Activated naive CD8-positive, alpha-beta T cell treated with anti-CD3 and anti-CD28 coated beads, Interleukin-2, amount 10 ng/mL, durations not matched to agents 7 days and 5 days (primary cell): ENCODE data around the gene SOX6. TPM values are rescaled to one million over a fixed set of nuclear protein-coding genes. Genes with fewer than 3 reads are reported as not detected.

ENCODE experiments used
- ATAC-seq: fragments of 150-1000 bp; cut with Tn5 transposase; one replicate; pipeline ENCODE4 v1.10.0; 2021; ENCODE audit warnings: low read depth, moderate library complexity
- POLR2A ChIA-PET: fragments of 350-600 bp; sonication (Branson Sonifier 250); formaldehyde crosslinking; loops from one replicate; lab custom pipeline; 2021; ENCODE audit warnings: antibody characterized with exemption; lab: Charles Lee
- DNase-seq: peaks from one replicate; pipeline ENCODE4 v3.0.0; 2021
- H3K27ac Mint-ChIP-seq: one replicate; pipeline ENCODE4 v1.8.0; 2022; ENCODE audit warnings: mild to moderate bottlenecking, mixed read lengths
- H3K27me3 Mint-ChIP-seq: one replicate; pipeline ENCODE4 v1.8.0; 2022; ENCODE audit warnings: mild to moderate bottlenecking, moderate library complexity, mixed read lengths
- H3K36me3 Mint-ChIP-seq: one replicate; pipeline ENCODE4 v1.8.0; 2021; ENCODE audit warnings: mild to moderate bottlenecking, mixed read lengths
- H3K4me1 Mint-ChIP-seq: one replicate; pipeline ENCODE4 v1.8.0; 2021; ENCODE audit warnings: mixed read lengths
- H3K4me3 Mint-ChIP-seq: one replicate; pipeline ENCODE4 v1.8.0; 2022; ENCODE audit warnings: mild to moderate bottlenecking, moderate library complexity, mixed read lengths
- H3K9me3 Mint-ChIP-seq: one replicate; pipeline ENCODE4 v1.8.0; 2021; ENCODE audit warnings: mixed read lengths
- total RNA-seq, 2 experiments: library from RNA; stranded (reverse); gene quantifications; one replicate each; pipeline ENCODE4 v1.2.3, GENCODE V29; 2021

SOX6 gene
- total RNA-seq, 2 experiments from 2014 or later = not detected

DNA sequence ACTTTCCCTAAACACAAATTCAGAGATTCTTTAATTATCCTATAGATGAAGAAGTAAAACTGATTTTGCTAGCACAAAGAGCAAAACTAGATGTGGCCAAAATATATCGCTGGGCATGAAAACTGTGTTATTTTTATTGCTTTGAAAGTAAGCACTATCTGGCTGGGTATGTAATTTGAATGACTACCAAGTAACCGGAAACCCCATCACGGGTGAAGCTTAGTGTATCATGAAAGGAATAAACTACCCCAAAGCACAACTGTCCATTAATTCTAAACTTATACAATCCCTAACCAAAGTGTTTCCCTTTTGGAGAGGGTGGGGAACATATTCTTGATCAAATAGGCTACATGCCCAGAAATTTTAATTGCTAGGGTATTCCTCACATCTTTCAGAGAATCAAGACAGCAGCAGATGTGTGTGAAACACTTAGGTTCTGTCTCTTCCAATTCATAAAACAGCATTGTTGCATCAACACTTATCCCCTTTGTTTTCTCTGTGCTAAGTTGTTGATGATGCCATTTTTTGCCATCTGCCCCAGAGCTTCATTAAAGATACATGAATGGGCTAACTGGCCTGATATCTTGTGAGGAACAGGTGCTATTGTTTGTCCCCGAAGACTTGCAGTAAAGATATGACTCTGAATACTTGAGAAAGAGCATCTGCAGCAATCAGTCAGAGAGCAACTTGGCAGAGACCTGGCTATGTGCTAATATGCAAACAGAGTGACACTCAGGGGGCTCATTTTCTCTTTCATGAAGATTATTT, 238.2 kb downstream of the SOX6 start:
- H3K27ac Mint-ChIP-seq = no peak overlapping the region
- H3K9me3 Mint-ChIP-seq = no peaks in the 10 kb centered on the region
- no peak overlapping the region for H3K4me3 Mint-ChIP-seq
- DNase-seq (no peak), ATAC-seq (no peak)
- no peaks in the 10 kb centered on the region for H3K27me3 Mint-ChIP-seq
- POLR2A ChIA-PET = no interaction called here
- H3K4me1 Mint-ChIP-seq = no peaks in the 10 kb centered on the region
- H3K36me3 Mint-ChIP-seq = no peaks in the 10 kb centered on the region

DNA sequence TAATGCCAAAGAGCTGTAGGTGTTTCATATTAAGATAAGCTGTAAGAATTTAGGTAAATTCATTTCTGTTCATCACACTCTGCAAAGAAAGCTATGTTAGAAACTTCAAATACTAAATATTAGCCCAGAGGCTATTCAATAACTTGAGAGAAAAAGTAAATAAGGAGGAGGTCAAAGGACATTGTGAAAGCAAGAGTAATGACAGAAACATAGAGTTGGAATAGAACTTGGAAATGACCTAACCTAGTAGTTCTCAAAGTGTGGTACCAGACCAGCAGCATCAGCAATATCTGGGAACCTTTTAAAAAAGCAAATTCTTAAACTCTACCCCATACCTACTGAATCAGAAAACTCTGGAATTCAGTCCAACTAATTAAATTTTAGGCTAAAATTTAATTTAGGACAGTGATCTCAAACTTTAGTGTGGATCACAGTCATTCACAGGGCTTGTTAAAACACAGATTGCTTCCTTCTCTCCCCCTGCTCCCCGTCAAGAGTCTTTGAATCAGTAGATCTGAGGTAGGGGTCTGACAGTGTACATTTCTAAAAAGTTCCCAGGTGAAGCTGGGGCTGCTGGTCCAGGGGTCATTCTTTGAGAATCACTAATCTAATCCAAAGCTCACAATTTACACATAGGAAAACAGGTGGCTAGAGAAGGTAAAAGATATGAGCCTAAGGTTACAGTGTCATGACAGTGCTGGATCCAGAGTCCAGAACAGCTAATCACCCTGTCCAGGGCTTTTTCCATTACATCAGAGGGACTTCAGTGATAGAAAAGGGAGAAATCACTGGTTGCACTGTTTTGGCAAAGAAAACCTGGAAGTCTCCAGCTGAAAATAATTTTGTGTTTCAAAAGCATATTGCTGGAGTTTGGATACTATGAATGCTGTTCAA, 241.1 kb downstream of the SOX6 start:
- Mint-ChIP-seq H3K4me1 (no peaks in the 10 kb centered on the region), H3K27ac (no peak overlapping the region), H3K36me3 (no peaks in the 10 kb centered on the region), H3K4me3 (no peak overlapping the region), H3K9me3 (no peaks in the 10 kb centered on the region), H3K27me3 (no peaks in the 10 kb centered on the region)
- POLR2A ChIA-PET = no interaction called here
- no peak for DNase-seq
- ATAC-seq = no peak

DNA sequence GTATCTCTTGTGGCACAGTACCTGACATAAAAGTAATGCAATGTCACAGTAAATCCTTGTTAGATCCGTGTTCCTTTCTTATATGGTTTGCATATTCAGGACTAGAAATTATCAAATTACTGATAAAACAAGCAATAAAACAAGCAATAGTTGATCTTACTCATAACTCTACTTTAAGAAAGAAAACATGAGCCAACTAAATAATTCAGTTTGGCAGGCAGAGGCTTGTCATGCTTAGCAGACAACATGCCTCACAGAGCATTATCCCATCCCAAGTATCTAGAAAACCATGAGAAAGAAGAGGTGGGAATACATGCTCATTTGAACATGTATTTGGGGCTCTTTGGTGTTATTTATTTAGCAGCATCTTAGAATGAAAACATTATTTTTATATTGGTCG, 241.9 kb downstream of the SOX6 start:
- POLR2A ChIA-PET = no interaction called here
- H3K27ac Mint-ChIP-seq = no peak overlapping the region
- H3K4me1 Mint-ChIP-seq = no peaks in the 10 kb centered on the region
- no peaks in the 10 kb centered on the region for H3K27me3 Mint-ChIP-seq
- no peak for ATAC-seq
- no peaks in the 10 kb centered on the region for H3K36me3 Mint-ChIP-seq
- H3K4me3 Mint-ChIP-seq = no peak overlapping the region
- no peak for DNase-seq
- H3K9me3 Mint-ChIP-seq = no peaks in the 10 kb centered on the region

DNA sequence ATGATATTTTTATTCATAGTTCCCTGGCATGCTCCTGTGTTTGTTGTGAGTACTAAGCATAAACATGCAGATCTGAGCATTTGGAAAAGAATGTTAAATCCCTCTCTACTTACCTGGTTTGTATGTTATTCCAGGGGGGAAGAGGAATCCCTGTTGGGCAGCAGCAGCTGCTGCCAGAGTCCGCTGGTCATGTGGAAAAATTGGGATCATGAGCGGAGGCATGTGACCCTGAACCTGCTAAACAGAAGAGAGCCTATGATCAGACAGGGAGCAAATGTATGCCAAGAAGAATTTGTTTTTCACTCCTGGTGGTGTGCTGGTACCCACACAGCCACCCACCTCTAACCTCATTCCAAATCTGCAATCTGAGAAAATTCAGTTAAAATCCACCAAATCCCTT, 244.7 kb downstream of the SOX6 start:
- H3K36me3 Mint-ChIP-seq = no peaks in the 10 kb centered on the region
- H3K4me1 Mint-ChIP-seq = no peaks in the 10 kb centered on the region
- no peaks in the 10 kb centered on the region for H3K9me3 Mint-ChIP-seq
- no peak overlapping the region for H3K4me3 Mint-ChIP-seq
- DNase-seq (no peak), ATAC-seq (no peak)
- H3K27me3 Mint-ChIP-seq = no peaks in the 10 kb centered on the region
- no peak overlapping the region for H3K27ac Mint-ChIP-seq
- POLR2A ChIA-PET = no interaction called here

DNA sequence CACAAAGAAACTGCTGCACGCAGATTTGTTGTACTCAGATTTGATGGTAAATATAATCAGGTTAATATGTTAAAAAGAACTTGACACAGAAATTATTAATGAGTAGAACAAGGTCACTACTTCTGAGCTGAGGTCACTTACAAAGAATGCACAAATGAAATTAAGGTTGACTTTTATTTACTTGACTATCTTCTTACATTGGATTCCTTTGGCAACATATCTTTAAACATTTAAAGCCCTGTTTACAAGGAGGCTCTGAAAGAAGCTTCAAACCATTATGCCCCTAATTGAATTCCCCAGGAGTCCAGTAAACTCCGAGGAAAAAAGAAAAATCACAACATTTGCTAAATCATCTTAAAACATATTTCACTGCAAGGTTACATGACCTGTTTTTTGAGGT, 245.5 kb downstream of the SOX6 start:
- Mint-ChIP-seq H3K4me1 (no peaks in the 10 kb centered on the region), H3K9me3 (no peaks in the 10 kb centered on the region), H3K4me3 (no peak overlapping the region), H3K36me3 (no peaks in the 10 kb centered on the region), H3K27ac (no peak overlapping the region), H3K27me3 (no peaks in the 10 kb centered on the region)
- DNase-seq (no peak), ATAC-seq (no peak)
- POLR2A ChIA-PET = no interaction called here

DNA sequence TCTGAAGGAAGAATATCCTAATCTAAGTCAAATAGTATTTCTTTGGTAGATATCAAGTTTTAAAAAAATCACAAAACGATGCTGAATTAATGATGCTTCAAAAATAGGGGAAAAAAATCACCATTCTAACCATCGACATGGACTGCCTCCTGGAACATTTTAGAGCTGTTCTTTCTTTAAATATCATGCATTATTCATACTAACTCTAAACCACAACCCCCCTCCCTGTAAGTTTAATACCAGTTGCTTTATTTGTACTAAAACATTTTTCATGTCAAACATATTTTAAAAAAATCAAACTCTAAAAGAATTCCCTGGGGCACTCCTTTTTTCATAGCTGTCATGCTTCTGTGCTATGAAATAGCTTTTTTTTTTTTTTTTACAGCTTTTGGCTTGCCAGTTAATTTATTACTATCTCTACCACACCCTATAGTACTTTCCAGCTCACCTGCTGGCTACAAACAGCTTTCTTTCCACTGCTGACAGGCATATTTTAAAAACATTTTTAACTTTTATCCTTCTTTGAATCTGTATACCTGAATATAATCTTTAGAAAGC, 256.9 kb downstream of the SOX6 start:
- POLR2A ChIA-PET = no interaction called here
- ATAC-seq (no peak), DNase-seq (no peak)
- H3K4me1 Mint-ChIP-seq = no peaks in the 10 kb centered on the region
- H3K9me3 Mint-ChIP-seq = no peaks in the 10 kb centered on the region
- H3K27me3 Mint-ChIP-seq = no peaks in the 10 kb centered on the region
- no peak overlapping the region for H3K4me3 Mint-ChIP-seq
- H3K27ac Mint-ChIP-seq = no peak overlapping the region
- H3K36me3 Mint-ChIP-seq = no peaks in the 10 kb centered on the region

DNA sequence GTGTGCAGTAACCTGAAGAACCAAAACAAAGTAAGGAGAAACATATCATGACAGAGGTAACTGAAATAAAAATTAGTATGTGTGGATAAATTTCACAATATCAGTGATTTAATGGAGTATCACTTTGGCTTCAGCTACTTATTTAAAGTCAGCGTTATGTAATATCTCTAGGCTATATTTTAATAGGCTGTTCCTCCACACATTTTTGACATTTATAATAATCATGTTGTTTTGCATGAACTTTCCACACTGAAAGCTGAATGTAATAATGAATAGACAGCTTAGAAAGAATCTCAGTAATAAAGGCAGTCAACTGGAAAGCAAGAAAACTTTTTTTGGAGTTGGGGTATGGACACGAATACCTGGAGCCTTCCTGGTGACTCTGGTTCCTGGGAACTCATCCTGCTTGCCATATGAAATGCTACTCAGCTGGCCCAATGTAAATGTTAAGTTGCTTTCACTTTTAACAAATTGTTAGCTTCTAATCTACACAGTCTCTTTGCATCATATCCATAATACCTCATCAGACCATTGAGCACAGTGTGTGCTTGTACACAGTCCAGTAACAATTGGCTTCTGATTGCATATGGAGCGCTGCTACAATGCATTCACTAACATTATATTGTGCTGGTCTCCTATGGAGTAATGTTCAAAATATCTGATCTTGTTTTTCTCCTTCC, 257.7 kb downstream of the SOX6 start:
- no peak for ATAC-seq
- Mint-ChIP-seq H3K9me3 (no peaks in the 10 kb centered on the region), H3K4me3 (no peak overlapping the region), H3K27ac (no peak overlapping the region), H3K4me1 (no peaks in the 10 kb centered on the region), H3K36me3 (no peaks in the 10 kb centered on the region), H3K27me3 (no peaks in the 10 kb centered on the region)
- no peak for DNase-seq
- POLR2A ChIA-PET = no interaction called here

DNA sequence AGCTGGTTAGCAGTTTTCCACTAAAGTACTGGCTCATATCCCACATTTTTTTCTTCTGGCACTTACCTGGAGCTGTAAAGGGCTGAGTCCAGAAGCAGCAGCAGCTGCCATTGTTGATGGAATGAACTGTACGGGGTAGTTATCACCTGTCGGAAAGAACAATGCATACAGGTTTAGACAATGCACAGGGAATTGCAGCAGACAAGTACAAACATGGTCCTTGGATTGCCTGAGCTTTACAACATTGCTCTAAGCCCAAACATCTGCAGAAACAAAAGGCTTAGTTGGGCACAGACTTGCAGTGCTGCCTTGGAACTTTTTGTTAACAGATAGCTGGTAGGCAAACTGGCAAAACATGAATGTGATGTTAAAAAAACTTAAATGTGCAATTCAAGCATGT, 258.8 kb downstream of the SOX6 start:
- no peak overlapping the region for H3K27ac Mint-ChIP-seq

DNA sequence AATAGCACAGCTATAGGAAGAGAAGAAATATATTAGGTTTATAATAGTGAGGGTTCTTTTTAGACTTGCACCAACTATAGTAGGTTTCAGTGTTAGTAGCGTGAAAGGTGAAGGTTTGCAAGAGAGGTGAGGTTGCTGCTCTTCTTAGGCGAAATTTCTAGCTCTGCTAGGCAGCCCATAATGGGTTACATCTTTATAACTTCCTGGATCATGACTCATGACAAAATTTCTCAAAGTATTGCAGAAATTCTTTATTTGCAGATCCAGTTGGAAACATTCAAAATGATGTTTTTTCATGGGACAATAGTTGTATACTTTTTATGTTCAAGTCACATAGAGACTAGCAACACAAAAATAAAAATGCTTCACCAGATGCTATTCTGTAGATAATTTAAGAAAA, 260.0 kb downstream of the SOX6 start:
- Mint-ChIP-seq H3K27ac (no peak overlapping the region), H3K36me3 (no peaks in the 10 kb centered on the region), H3K4me3 (no peak overlapping the region), H3K27me3 (no peaks in the 10 kb centered on the region), H3K4me1 (no peaks in the 10 kb centered on the region), H3K9me3 (no peaks in the 10 kb centered on the region)
- ATAC-seq (no peak), DNase-seq (no peak)
- POLR2A ChIA-PET = no interaction called here

More for the DNA sequence above, 258.8 kb downstream of the SOX6 start:
- Mint-ChIP-seq H3K4me3 (no peak overlapping the region), H3K4me1 (no peaks in the 10 kb centered on the region), H3K27me3 (no peaks in the 10 kb centered on the region), H3K36me3 (no peaks in the 10 kb centered on the region), H3K9me3 (no peaks in the 10 kb centered on the region)
- no peak for ATAC-seq
- POLR2A ChIA-PET = no interaction called here
- no peak for DNase-seq

DNA sequence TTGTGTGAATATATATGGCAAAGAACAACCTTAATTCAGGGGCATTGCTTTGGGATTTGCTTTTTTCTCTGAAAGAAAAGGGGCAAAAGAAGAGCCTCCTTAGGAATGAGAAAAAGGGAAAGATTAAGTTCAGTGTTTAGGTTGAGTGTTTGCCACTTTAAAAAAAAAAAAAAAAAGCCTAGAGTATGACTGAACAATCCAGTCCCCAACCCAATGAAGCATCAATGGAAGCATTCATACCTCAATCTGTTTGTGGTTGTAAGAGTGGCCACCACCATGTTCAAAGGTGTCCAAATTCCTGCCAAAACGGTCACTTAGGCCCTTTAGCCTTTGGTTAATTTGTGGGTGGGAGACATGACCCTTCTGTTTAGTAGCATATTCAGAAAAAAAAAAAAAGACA, 260.6 kb downstream of the SOX6 start:
- Mint-ChIP-seq H3K4me1 (no peaks in the 10 kb centered on the region), H3K4me3 (no peak overlapping the region), H3K27ac (no peak overlapping the region), H3K27me3 (no peaks in the 10 kb centered on the region), H3K36me3 (no peaks in the 10 kb centered on the region), H3K9me3 (no peaks in the 10 kb centered on the region)
- ATAC-seq = no peak
- POLR2A ChIA-PET = no interaction called here
- no peak for DNase-seq

DNA sequence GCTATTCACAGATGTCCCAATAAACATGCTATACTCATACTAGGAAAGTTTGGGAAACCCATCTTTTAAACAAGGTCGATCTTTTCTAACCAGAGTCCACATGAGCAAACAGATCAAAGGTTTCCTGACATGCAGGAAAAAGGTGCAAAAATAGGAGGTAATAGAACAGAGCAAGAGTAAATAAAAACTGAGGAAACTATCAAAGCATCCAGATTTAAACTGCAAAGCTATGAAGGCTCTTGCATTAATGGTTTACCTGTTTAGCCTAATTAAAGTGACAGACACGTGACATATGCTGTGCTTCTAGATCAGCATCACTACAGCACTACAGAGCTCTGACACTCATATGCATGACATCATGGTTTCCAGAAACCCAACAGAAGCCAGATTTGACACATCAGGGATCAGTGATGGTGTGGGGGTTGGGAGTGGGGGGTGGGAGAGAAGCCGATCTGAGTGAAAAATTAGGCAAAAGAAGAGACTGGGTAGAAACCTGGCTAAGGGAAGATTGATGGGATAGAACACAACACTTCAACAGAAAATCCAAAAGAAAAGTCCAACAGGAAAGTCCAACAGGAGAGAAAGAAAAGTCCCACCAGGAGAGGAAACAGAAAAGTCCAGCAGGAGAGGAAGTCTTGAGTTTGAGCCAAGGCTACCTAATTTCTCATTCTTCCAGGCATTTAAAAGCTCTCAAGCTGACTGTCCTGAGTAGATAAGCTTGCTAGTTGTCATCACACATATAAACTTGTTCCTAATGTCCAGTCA, 262.3 kb downstream of the SOX6 start:
- POLR2A ChIA-PET = no interaction called here
- no peaks in the 10 kb centered on the region for H3K4me1 Mint-ChIP-seq
- no peak overlapping the region for H3K27ac Mint-ChIP-seq
- H3K4me3 Mint-ChIP-seq = no peak overlapping the region
- no peaks in the 10 kb centered on the region for H3K36me3 Mint-ChIP-seq
- H3K9me3 Mint-ChIP-seq = no peaks in the 10 kb centered on the region
- no peak for ATAC-seq
- H3K27me3 Mint-ChIP-seq = no peaks in the 10 kb centered on the region
- no peak for DNase-seq

DNA sequence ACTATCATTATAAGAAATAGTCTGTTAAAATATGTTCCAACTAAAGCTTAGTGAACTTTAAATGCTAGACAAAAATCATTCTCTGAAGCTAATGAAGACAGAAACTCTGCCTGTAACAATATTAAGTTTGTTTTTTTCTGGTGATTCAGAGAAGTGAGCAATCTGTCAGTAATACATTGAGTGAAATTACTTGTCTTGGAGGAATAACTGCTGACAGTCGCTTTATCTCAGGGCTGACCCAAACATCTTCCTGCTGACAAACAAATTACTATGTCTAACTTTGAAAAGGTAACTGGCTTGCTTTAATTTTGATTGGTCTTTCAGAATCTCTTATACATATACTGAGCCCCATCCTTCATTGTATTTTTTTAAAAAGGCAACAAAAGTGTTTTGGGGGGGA, 264.5 kb downstream of the SOX6 start:
- Mint-ChIP-seq H3K4me1 (no peaks in the 10 kb centered on the region), H3K9me3 (no peaks in the 10 kb centered on the region), H3K27ac (no peak overlapping the region), H3K27me3 (no peaks in the 10 kb centered on the region), H3K4me3 (no peak overlapping the region), H3K36me3 (no peaks in the 10 kb centered on the region)
- no peak for DNase-seq
- no peak for ATAC-seq
- POLR2A ChIA-PET = no interaction called here

DNA sequence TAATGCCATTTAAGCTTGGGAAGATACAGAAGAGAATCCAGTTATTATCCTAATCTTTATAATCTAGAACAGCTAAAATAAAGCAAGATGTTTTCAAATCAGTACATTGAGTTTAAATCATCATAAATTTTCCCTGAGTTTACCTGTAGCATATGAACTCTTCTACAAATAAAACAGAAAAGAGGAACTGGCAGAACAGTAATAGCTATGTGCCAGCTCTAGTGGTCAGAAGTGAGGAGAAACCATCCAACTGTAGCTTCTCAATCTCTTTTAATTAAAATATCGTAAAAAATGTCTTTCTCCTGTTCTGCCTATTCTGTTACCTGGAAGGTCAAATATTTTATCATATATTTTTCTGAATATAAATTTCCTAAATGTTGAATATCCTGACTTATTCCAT, 266.9 kb downstream of the SOX6 start:
- POLR2A ChIA-PET = no interaction called here
- ATAC-seq = no peak
- H3K4me3 Mint-ChIP-seq = no peak overlapping the region
- no peaks in the 10 kb centered on the region for H3K4me1 Mint-ChIP-seq
- no peaks in the 10 kb centered on the region for H3K9me3 Mint-ChIP-seq
- no peaks in the 10 kb centered on the region for H3K27me3 Mint-ChIP-seq
- H3K36me3 Mint-ChIP-seq = no peaks in the 10 kb centered on the region
- no peak overlapping the region for H3K27ac Mint-ChIP-seq
- DNase-seq = no peak
